ENCODE results near the gene DEFB131B. TPM values are rescaled to one million over a fixed set of nuclear protein-coding genes. Genes with fewer than 3 reads are reported as not detected.

Gene DEFB131B
- polyA plus RNA-seq, 1 donor (not counting 4 experiments of a cell fraction or from before 2014, with no cell fraction given) = not detected

- dilution Hi-C loops (cut with MboI; ENCODE audit: extremely low pct_ligation_motif_present, low sequenced_read_pairs) = no loop called here
- H3K79me2 ChIP-seq (ENCODE audit: control insufficient read depth, insufficient read depth, low read length) = no peaks in the 10 kb centered on the region
Observed at GRCh38 chr11:71917646-71918140, 39.4 kb downstream of the DEFB131B start.

GRCh38 chr11:71927820-71928736, 49.8 kb downstream of the DEFB131B start, which contains the start of gene XNDC1N:
TSS of gene XNDC1N (minus strand) at chr11:71928594. CDS start at chr11:71923353, 5,241 bp downstream.
- H3K27ac ChIP-seq (ENCODE audit: control insufficient read depth, insufficient read depth, low read length) = peak within 1 kb of the TSS; percentile 91
- no peaks in the 10 kb centered on the region for H3K36me3 ChIP-seq (ENCODE audit: control insufficient read depth in 2 of 2, extremely low read depth in 1 of 2, insufficient read depth in 2 of 2, low read length in 2 of 2)
- H4K20me1 ChIP-seq (ENCODE audit: control insufficient read depth, extremely low read depth, insufficient read depth, low read length) = no peaks in the 10 kb centered on the region
- no peaks in the 10 kb centered on the region for H3K9me1 ChIP-seq (ENCODE audit: control insufficient read depth, extremely low read depth, insufficient read depth, low read length)
- TF ChIP-seq CTCF (optimal IDR thresholded peaks at IDR 0.05 in 1 of 3, IDR thresholded peaks at IDR 0.05 in 1 of 3, conservative IDR thresholded peaks at IDR 0.05 in 1 of 3; ENCODE audit: extremely low read depth in 1 of 3, insufficient read depth in 2 of 3, low read length in 3 of 3) = no peak
- TF ChIP-seq EZH2 (IDR thresholded peaks at IDR 0.05; ENCODE audit: low read length) = no peak
- H3K4me2 ChIP-seq (ENCODE audit: control insufficient read depth, extremely low read depth, insufficient read depth, low read depth, low read length) = peak within 1 kb of the TSS; percentile 93
- peaks cover 47% of the 10 kb centered on the region for H3K79me2 ChIP-seq (ENCODE audit: control insufficient read depth, insufficient read depth, low read length)
- peak within 1 kb of the TSS; percentile 82 for H3K9ac ChIP-seq (ENCODE audit: control insufficient read depth, extremely low read depth, insufficient read depth, low read length)
- DNase-seq (ENCODE audit: low read depth, low spot score) (peak; percentile 32), FAIRE-seq (no peak)
- H2AFZ ChIP-seq (ENCODE audit: control insufficient read depth, low read length) = peak within 1 kb of the TSS; percentile 87
- no peaks in the 10 kb centered on the region for H3K9me3 ChIP-seq (ENCODE audit: control insufficient read depth, low read depth, low read length)
- H3K4me3 ChIP-seq (ENCODE audit: control insufficient read depth in 2 of 3, extremely low read depth in 1 of 3, insufficient read depth in 2 of 3, low read depth in 1 of 3, low read length in 3 of 3) = peak within 1 kb of the TSS; percentile 78 to 99 (median 97)
- no peaks in the 10 kb centered on the region for H3K27me3 ChIP-seq (ENCODE audit: control insufficient read depth, extremely low read depth, insufficient read depth, low read length)
- dilution Hi-C loops (cut with MboI; ENCODE audit: extremely low pct_ligation_motif_present, low sequenced_read_pairs) = no loop called here
- peaks cover 9% of the 10 kb centered on the region for H3K4me1 ChIP-seq (ENCODE audit: control insufficient read depth, extremely low read depth, insufficient read depth, low read length)

More at GRCh38 chr11:71917646-71918140, 39.4 kb downstream of the DEFB131B start:
- no peaks in the 10 kb centered on the region for H3K27me3 ChIP-seq (ENCODE audit: control insufficient read depth, extremely low read depth, insufficient read depth, low read length)
- H3K4me3 ChIP-seq (ENCODE audit: control insufficient read depth in 2 of 3, extremely low read depth in 1 of 3, insufficient read depth in 2 of 3, low read depth in 1 of 3, low read length in 3 of 3) = no peak overlapping the region
- no peak for FAIRE-seq
- no peak for TF ChIP-seq EZH2 (IDR thresholded peaks at IDR 0.05; ENCODE audit: low read length)
- no peak for TF ChIP-seq CTCF (optimal IDR thresholded peaks at IDR 0.05 in 1 of 3, IDR thresholded peaks at IDR 0.05 in 1 of 3, conservative IDR thresholded peaks at IDR 0.05 in 1 of 3; ENCODE audit: extremely low read depth in 1 of 3, insufficient read depth in 2 of 3, low read length in 3 of 3)
- peaks cover 0 to 9% of the 10 kb centered on the region in 2 experiments for H3K36me3 ChIP-seq (ENCODE audit: control insufficient read depth in 2 of 2, extremely low read depth in 1 of 2, insufficient read depth in 2 of 2, low read length in 2 of 2)
- no peak overlapping the region for H3K9ac ChIP-seq (ENCODE audit: control insufficient read depth, extremely low read depth, insufficient read depth, low read length)
- H3K9me1 ChIP-seq (ENCODE audit: control insufficient read depth, extremely low read depth, insufficient read depth, low read length) = no peaks in the 10 kb centered on the region
- no peak overlapping the region for H3K4me2 ChIP-seq (ENCODE audit: control insufficient read depth, extremely low read depth, insufficient read depth, low read depth, low read length)
- no peak overlapping the region for H3K27ac ChIP-seq (ENCODE audit: control insufficient read depth, insufficient read depth, low read length)
- no peaks in the 10 kb centered on the region for H4K20me1 ChIP-seq (ENCODE audit: control insufficient read depth, extremely low read depth, insufficient read depth, low read length)
- no peak for DNase-seq (ENCODE audit: low read depth, low spot score)
- H2AFZ ChIP-seq (ENCODE audit: control insufficient read depth, low read length) = no peak overlapping the region
- H3K9me3 ChIP-seq (ENCODE audit: control insufficient read depth, low read depth, low read length) = no peaks in the 10 kb centered on the region
- no peaks in the 10 kb centered on the region for H3K4me1 ChIP-seq (ENCODE audit: control insufficient read depth, extremely low read depth, insufficient read depth, low read length)
